NCI-H460 (cell line): ENCODE data around the gene ERGIC1. TPM values are rescaled to one million over a fixed set of nuclear protein-coding genes. Genes with fewer than 3 reads are reported as not detected.

ENCODE experiments used
- DNase-seq: peaks from one replicate; pipeline ENCODE4 v3.0.0-alpha.2; 2016; ENCODE audit warnings: low read depth; ENCODE audit errors: extremely low read depth
- total RNA-seq: library from RNA; depleted of rRNA; stranded (reverse); fragments of >200 nt; shearing (Covaris generic); gene quantifications from 2 replicates; pipeline ENCODE4 v1.2.3, GENCODE V29; 2014

ERGIC1 gene
- total RNA-seq, 1 experiment from 2014 or later: 189 TPM

DNA sequence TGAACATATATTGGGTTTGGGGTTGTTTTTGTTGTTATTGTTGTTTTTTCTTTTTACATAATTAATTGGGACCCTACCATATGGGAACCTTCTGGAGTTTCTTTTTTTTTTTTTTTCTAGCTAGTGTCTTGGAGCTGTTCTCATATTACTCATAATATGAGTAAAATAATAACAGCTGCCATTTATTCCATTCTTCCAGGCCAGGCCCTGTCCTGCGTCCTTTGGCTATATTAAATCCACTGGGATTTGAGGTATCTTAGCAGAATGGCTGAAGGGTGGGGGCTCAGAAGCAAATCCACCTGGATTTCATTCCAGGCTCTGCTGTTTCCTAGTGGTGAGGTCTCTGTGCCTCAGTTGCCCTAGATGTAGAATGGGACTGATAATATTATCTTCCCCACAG is 77.9 kb downstream of the ERGIC1 start:
- no peak for DNase-seq

DNA sequence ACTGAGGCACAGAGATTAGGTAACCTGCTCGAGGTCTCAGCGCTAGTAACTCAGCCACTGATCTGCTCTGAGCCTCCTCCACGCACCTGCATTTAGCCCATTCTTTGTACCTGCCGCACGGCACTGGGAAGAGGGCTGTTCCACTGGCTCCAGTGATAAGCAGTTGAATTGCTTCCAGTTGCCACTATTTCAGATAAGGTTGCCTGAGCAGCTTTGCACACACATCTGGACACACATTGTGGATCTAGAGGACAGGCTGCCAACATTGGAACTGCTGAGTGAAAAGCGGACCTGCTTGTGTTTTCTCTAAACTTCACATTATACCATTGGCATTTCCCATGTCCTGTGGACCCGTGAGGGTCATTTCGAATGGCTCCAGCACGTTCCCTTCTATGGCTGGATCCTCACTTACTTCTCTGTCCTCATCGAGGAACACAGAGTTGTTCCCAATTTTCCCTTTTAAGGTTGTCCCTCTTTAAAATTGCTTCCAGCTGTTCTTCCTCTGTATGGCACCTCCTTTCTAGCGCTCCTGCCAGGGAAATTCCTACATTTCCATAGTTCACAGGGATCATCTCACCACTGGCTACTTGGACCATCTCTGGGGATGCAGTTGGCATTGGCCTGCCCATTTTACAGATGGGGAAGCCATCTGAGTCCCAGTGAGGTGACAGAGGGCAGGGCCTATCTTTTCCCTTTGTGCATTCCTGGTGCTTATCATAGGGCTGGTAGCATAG is 79.2 kb downstream of the ERGIC1 start:
- no peak for DNase-seq

- DNase-seq: no peak
Measured at GRCh38 chr5:172915514-172915913, 81.5 kb downstream of the ERGIC1 start.

- no peak for DNase-seq
Measured at GRCh38 chr5:172918421-172919371, 84.6 kb downstream of the ERGIC1 start.

DNA sequence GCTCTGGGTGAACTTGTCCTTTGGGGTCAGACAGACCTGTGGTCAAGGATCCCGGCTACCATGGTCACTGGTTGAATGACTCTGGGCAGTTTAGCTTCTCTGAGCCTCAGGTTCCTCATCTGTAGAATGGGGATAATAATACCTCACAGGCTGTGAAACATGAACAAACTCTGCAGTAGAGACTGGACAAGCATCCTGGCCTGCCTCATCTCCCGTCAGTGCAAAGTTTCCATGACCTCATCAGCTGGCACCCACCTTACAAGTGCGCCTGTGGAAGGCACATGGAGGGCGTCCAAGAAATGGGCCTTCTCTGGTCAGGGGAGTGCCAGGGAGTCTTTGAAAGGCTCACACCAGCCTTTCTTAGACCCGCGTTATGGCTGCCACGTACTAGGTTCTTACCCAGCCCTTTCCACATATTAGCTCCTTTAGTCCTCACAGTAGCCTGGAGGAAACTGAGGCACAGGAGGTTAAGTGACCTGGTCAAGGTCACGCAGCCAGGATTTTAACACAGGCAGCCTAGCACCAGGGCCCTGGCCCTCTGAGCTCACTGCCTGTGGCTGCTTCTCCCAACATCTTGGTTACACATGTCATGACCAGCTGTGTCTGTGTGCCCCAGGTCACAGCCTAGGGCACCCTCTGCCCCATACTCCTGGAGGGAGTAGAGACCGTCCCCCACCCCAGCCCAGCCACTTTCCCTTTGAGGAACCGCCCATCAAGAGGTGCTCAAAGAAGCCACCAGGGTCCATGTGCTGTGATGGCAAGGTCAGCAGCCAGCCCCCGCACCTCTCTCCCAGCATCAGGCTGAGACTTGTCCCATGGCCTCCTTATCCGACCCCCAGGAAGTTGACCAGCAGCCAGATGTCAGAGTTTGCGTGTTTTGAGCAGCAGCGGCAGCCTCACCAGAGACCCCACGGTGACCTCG is 85.7 kb downstream of the ERGIC1 start:
- no peak for DNase-seq

DNA sequence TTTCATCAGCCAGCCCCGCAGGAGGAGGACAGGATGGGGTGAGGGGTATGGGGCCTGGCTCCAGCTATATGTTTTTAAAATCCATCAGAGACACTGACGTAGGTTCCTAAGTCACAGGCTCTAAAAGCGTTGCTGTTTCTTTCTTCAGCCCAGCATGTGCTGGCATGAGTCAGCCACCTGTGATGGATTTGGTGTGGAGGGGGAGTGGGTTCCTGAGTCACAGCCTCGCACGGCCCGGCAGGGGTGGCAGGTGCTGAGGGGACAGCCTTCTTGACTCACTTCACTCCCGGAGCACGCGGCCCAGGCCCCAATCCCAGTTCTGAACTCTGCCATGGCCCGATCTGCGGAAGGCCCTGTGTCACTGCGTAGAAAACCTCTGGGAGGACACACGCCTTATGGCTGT is 86.4 kb downstream of the ERGIC1 start:
- peak; percentile 71 for DNase-seq

- no peak for DNase-seq
Measured at GRCh38 chr5:172920995-172921394, 86.9 kb downstream of the ERGIC1 start.

- no peak for DNase-seq
Measured at GRCh38 chr5:172921906-172922305, 87.9 kb downstream of the ERGIC1 start.

GRCh38 chr5:172923539-172923938 is 89.5 kb downstream of the ERGIC1 start:
- DNase-seq: no peak

DNA sequence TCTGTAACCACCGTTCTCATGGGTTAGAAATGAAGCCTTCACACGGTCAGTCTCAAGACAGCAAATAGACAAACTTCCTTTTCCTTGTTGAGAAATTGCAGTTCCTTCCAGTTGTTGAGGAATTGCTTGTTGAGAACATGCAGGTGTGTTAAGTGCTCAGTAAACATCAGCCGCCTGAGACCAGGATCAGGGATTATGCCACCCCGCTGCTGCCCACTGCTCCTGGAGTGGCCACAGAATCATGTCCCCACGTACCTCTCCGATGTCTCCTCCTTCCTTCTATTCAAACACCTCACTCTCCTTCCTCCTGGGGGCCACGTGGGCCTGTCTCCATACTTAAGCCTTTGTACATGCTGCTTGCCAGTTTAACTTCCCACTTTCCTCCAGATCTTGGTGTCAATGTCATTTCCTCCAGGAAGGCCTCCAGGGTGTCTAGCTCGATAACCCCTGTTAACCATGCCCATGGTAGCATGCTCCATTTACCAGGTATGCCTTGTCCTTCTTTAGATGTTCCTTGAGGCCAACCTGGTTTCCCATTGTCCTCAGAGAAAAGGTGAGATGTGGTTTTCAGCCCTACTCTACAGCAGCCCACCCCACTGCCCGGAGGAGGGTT is 91.4 kb downstream of the ERGIC1 start:
- no peak for DNase-seq

DNA sequence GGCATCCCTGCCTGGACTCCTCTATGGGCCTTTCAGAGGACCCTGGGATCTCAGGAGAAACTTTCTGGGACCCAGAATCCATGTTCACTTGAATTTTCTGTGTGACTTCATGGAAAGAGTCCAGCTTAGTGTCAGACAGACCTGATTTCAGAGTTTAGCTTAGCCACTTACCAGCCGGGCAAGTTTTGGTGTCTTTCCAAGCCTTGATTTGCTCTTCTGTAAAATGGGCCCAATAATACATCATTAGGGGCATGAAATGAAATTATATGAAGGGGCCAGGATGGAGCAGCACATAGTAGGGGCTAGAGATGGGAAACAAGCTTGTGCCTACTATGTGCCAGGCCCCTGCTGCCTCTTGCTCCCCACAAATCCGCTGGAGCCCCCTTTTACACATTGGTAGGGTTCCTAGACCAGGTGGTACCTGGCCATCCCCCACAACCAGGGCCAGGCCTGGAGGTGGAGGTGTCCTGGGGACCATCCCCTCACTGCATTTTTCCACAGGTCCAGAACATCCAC is 92.0 kb downstream of the ERGIC1 start:
- no peak for DNase-seq

DNA sequence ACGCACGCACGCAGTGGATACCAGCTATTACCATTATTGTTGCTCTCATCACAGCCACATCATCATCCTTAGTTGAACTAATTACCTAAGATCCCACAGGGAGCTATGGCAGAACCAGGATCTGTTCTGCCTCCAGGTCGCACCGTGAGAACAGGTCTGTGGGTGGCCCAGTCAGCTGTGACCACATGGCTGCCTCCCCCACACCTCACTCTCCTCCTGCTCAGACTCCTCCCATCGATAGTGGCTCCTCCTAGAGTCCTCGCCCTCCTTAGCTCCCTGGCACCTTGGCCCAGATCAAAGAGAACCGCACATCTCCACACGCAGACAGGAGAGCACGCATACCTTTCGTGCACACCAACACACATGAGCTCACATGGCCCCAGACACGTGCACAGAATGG is 92.7 kb downstream of the ERGIC1 start:
- DNase-seq: no peak

GRCh38 chr5:172929371-172929838 is 95.4 kb downstream of the ERGIC1 start:
- no peak for DNase-seq

GRCh38 chr5:172931001-172931536 is 97.0 kb downstream of the ERGIC1 start:
- peak; percentile 90 for DNase-seq

GRCh38 chr5:172932313-172933017 is 98.4 kb downstream of the ERGIC1 start:
- peak; percentile 76 for DNase-seq

DNA sequence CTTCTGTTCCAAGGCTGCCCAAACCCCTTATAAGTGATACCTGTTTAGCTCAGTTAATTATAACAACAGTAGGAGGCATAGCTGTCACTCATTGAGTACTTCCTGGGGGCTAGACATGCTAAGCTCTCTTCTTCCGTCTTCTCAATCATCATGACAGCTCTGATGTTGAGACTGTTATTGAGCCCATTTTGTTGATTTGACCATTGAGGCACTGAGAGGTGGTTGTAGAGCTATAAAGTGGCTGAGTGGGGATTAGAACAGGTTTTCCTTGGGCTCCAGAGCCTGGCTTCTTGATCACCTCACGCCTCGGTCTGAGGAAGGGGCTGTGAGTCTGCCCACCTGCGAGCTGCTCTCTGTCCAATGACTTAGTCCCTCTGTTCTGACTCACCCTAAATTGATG is 99.2 kb downstream of the ERGIC1 start:
- no peak for DNase-seq

- DNase-seq: no peak
Measured at GRCh38 chr5:172935096-172935495, 101.0 kb downstream of the ERGIC1 start.

GRCh38 chr5:172936401-172936800 is 102.3 kb downstream of the ERGIC1 start:
- DNase-seq: no peak

DNA sequence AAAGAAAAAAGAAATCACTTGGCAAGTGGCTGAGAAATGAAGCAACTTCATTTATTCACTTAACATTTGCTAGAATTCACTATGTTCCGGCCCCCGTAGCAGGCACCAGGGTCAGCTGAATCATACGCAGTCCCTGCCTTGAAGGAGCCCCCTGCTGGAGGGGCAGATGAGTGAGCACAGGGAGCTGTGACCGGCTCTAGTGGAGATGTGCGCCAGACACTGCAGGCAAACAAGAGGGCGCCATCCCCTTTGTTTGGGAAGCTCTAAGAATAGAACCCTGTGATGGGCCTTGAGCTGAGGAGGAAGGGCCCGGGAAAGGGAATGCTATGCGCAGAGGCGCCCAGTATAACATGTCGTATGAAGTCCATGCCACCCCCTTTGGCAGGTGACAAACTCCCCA is 105.0 kb downstream of the ERGIC1 start:
- no peak for DNase-seq
